SK-N-SH treated with all-trans-retinoic acid at 6 μM for 48 hours (cell line): ENCODE results near the gene ZMYND11.

Source experiments
- ATAC-seq: fragments of 200-7000 bp; cut with Tn5 transposase; 3 replicates; pipeline ENCODE4 v1.9.1; 2020; ENCODE audit warnings: mild to moderate bottlenecking, moderate library complexity
- ARNTL ChIP-seq: fragments of 450-650 bp; formaldehyde crosslinking; IDR thresholded peaks from 2 replicates; pipeline ENCODE4 v1.5.0; 2020; ENCODE audit warnings: low read depth, mild to moderate bottlenecking, moderate library complexity, borderline replicate concordance
- BACH2 ChIP-seq: fragments of 250-450 bp; sonication (Bioruptor Pico); IDR thresholded peaks from 2 replicates; pipeline ENCODE4 v1.9.0; 2021; ENCODE audit warnings: mild to moderate bottlenecking, borderline replicate concordance
- CSDC2 ChIP-seq: fragments of 250-450 bp; sonication (Bioruptor Pico); IDR thresholded peaks from 2 replicates; pipeline ENCODE4 v1.5.0; 2020; ENCODE audit warnings: mild to moderate bottlenecking, moderate library complexity
- ESRRG ChIP-seq: fragments of 250-450 bp; sonication (Bioruptor Pico); IDR thresholded peaks from 2 replicates; pipeline ENCODE4 v1.6.1; 2021; ENCODE audit warnings: mild to moderate bottlenecking
- GLIS3 ChIP-seq: fragments of 250-450 bp; sonication (Bioruptor Pico); IDR thresholded peaks from 2 replicates; pipeline ENCODE4 v1.5.0; 2020; ENCODE audit warnings: mild to moderate bottlenecking, moderate library complexity
- ISL1 ChIP-seq: fragments of 250-450 bp; sonication (Bioruptor Pico); IDR thresholded peaks from 2 replicates; pipeline ENCODE4 v2.1.2; 2022; ENCODE audit warnings: mild to moderate bottlenecking, moderate library complexity
- PPARA ChIP-seq: fragments of 250-450 bp; sonication (Bioruptor Pico); IDR thresholded peaks from 2 replicates; pipeline ENCODE4 v1.5.0; 2020; ENCODE audit warnings: mild to moderate bottlenecking, borderline replicate concordance
- RARB ChIP-seq: fragments of 250-450 bp; sonication (Bioruptor Pico); IDR thresholded peaks from 2 replicates; pipeline ENCODE4 v1.8.0; 2021; ENCODE audit warnings: mild to moderate bottlenecking, moderate library complexity
- SNAI2 ChIP-seq: fragments of 250-450 bp; sonication (Bioruptor Pico); IDR thresholded peaks from 2 replicates; pipeline ENCODE4 v1.5.0; 2020; ENCODE audit warnings: mild to moderate bottlenecking, moderate library complexity
- TCF4 ChIP-seq: fragments of 250-450 bp; sonication (Bioruptor Pico); IDR thresholded peaks from 2 replicates; pipeline ENCODE4 v1.8.0; 2021; ENCODE audit warnings: mild to moderate bottlenecking, moderate library complexity, borderline replicate concordance
- TOX ChIP-seq: fragments of 250-450 bp; sonication (Bioruptor Pico); IDR thresholded peaks from 2 replicates; pipeline ENCODE4 v1.8.0; 2021; ENCODE audit warnings: mild to moderate bottlenecking, moderate library complexity, borderline replicate concordance
- ZC3H10 ChIP-seq: fragments of 250-450 bp; sonication (Bioruptor Pico); IDR thresholded peaks from 2 replicates; pipeline ENCODE4 v1.5.1; 2021; ENCODE audit warnings: mild to moderate bottlenecking, moderate library complexity
- ZFP3 ChIP-seq: fragments of 250-450 bp; sonication (Bioruptor Pico); IDR thresholded peaks from 2 replicates; pipeline ENCODE4 v1.5.0; 2020; ENCODE audit warnings: mild to moderate bottlenecking, moderate library complexity
- ZFP30 ChIP-seq: fragments of 450-650 bp; formaldehyde crosslinking; IDR thresholded peaks from 2 replicates; pipeline ENCODE4 v1.5.0; 2022; ENCODE audit warnings: mild to moderate bottlenecking, moderate library complexity
- ZNF565 ChIP-seq: fragments of 450-650 bp; formaldehyde crosslinking; conservative IDR thresholded peaks from 2 replicates; pipeline ENCODE4 v1.5.0; 2020; ENCODE audit warnings: low read depth, mild to moderate bottlenecking, moderate library complexity
- ZNF70 ChIP-seq: fragments of 450-650 bp; formaldehyde crosslinking; IDR thresholded peaks from 2 replicates; pipeline ENCODE4 v1.5.0; 2020; ENCODE audit warnings: mild to moderate bottlenecking, moderate library complexity
- ZNF8 ChIP-seq: fragments of 450-650 bp; formaldehyde crosslinking; IDR thresholded peaks from 2 replicates; pipeline ENCODE4 v1.5.0; 2020; ENCODE audit warnings: mild to moderate bottlenecking, moderate library complexity
- TF ChIP-seq, protein P1 (sequence below): fragments of 250-450 bp; sonication (Bioruptor Pico); IDR thresholded peaks from 2 replicates; pipeline ENCODE4 v1.5.1; 2020; ENCODE audit warnings: low read depth, mild to moderate bottlenecking, moderate library complexity
- TF ChIP-seq, protein P2 (sequence below): fragments of 250-450 bp; sonication (Bioruptor Pico); IDR thresholded peaks from 2 replicates; pipeline ENCODE4 v1.8.0; 2021; ENCODE audit warnings: low read depth, mild to moderate bottlenecking, moderate library complexity, borderline replicate concordance
- TF ChIP-seq, protein P3 (sequence below): fragments of 250-450 bp; sonication (Bioruptor Pico); IDR thresholded peaks from 2 replicates; pipeline ENCODE4 v1.5.0; 2020; ENCODE audit warnings: mild to moderate bottlenecking, moderate library complexity
- TF ChIP-seq, protein P4 (sequence below): fragments of 250-450 bp; sonication (Bioruptor Pico); IDR thresholded peaks from 2 replicates; pipeline ENCODE4 v1.8.0; 2020; ENCODE audit warnings: mild to moderate bottlenecking, moderate library complexity, borderline replicate concordance
- TF ChIP-seq, protein P5 (sequence below): fragments of 250-450 bp; sonication (Bioruptor Pico); IDR thresholded peaks from 2 replicates; pipeline ENCODE4 v1.5.1; 2021; ENCODE audit warnings: mild to moderate bottlenecking, moderate library complexity

ZMYND11 gene

DNA sequence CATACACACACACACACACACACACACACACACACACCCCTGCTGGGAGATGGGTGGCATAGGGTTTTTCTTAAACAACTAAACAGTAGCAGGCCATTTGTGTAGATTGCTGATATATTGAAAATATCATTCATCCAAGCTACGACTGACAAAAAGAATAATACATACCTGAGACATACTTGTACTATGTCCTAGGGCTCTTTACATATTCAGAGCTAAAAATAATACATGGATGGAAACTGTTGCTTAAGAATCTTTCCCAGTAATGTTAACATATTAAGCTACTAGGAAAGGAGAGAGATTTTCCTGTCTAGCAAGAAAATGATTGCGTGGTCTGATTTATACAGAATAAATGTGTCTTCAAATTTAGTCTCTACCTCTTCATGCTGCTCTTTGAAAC lies 46.0 kb upstream of the ZMYND11 start:
- TF ChIP-seq RARB (CRISPR knock-in tag) (no peak), ZC3H10 (CRISPR knock-in tag) (no peak), PPARA (CRISPR knock-in tag) (no peak), ZNF565 (no peak), CSDC2 (CRISPR knock-in tag) (no peak), SNAI2 (CRISPR knock-in tag) (no peak), ISL1 (CRISPR knock-in tag) (no peak), ZNF8 (no peak), TCF4 (no peak), ZFP3 (CRISPR knock-in tag) (no peak), ZFP30 (CRISPR knock-in tag) (no peak), ESRRG (CRISPR knock-in tag) (no peak), ARNTL (CRISPR knock-in tag) (no peak)
- TF ChIP-seq, protein P1, sequence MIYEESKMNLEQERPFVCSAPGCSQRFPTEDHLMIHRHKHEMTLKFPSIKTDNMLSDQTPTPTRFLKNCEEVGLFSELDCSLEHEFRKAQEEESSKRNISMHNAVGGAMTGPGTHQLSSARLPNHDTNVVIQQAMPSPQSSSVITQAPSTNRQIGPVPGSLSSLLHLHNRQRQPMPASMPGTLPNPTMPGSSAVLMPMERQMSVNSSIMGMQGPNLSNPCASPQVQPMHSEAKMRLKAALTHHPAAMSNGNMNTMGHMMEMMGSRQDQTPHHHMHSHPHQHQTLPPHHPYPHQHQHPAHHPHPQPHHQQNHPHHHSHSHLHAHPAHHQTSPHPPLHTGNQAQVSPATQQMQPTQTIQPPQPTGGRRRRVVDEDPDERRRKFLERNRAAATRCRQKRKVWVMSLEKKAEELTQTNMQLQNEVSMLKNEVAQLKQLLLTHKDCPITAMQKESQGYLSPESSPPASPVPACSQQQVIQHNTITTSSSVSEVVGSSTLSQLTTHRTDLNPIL (CRISPR knock-in tag): no peak
- TF ChIP-seq, protein P2, sequence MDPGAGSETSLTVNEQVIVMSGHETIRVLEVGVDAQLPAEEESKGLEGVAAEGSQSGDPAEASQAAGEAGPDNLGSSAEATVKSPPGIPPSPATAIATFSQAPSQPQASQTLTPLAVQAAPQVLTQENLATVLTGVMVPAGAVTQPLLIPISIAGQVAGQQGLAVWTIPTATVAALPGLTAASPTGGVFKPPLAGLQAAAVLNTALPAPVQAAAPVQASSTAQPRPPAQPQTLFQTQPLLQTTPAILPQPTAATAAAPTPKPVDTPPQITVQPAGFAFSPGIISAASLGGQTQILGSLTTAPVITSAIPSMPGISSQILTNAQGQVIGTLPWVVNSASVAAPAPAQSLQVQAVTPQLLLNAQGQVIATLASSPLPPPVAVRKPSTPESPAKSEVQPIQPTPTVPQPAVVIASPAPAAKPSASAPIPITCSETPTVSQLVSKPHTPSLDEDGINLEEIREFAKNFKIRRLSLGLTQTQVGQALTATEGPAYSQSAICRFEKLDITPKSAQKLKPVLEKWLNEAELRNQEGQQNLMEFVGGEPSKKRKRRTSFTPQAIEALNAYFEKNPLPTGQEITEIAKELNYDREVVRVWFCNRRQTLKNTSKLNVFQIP (CRISPR knock-in tag): no peak
- TF ChIP-seq, protein P3, sequence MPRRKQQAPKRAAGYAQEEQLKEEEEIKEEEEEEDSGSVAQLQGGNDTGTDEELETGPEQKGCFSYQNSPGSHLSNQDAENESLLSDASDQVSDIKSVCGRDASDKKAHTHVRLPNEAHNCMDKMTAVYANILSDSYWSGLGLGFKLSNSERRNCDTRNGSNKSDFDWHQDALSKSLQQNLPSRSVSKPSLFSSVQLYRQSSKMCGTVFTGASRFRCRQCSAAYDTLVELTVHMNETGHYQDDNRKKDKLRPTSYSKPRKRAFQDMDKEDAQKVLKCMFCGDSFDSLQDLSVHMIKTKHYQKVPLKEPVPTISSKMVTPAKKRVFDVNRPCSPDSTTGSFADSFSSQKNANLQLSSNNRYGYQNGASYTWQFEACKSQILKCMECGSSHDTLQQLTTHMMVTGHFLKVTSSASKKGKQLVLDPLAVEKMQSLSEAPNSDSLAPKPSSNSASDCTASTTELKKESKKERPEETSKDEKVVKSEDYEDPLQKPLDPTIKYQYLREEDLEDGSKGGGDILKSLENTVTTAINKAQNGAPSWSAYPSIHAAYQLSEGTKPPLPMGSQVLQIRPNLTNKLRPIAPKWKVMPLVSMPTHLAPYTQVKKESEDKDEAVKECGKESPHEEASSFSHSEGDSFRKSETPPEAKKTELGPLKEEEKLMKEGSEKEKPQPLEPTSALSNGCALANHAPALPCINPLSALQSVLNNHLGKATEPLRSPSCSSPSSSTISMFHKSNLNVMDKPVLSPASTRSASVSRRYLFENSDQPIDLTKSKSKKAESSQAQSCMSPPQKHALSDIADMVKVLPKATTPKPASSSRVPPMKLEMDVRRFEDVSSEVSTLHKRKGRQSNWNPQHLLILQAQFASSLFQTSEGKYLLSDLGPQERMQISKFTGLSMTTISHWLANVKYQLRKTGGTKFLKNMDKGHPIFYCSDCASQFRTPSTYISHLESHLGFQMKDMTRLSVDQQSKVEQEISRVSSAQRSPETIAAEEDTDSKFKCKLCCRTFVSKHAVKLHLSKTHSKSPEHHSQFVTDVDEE (CRISPR knock-in tag): no peak
- TF ChIP-seq, protein P4, sequence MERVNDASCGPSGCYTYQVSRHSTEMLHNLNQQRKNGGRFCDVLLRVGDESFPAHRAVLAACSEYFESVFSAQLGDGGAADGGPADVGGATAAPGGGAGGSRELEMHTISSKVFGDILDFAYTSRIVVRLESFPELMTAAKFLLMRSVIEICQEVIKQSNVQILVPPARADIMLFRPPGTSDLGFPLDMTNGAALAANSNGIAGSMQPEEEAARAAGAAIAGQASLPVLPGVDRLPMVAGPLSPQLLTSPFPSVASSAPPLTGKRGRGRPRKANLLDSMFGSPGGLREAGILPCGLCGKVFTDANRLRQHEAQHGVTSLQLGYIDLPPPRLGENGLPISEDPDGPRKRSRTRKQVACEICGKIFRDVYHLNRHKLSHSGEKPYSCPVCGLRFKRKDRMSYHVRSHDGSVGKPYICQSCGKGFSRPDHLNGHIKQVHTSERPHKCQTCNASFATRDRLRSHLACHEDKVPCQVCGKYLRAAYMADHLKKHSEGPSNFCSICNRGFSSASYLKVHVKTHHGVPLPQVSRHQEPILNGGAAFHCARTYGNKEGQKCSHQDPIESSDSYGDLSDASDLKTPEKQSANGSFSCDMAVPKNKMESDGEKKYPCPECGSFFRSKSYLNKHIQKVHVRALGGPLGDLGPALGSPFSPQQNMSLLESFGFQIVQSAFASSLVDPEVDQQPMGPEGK: no peak
- ATAC-seq: no peak

DNA sequence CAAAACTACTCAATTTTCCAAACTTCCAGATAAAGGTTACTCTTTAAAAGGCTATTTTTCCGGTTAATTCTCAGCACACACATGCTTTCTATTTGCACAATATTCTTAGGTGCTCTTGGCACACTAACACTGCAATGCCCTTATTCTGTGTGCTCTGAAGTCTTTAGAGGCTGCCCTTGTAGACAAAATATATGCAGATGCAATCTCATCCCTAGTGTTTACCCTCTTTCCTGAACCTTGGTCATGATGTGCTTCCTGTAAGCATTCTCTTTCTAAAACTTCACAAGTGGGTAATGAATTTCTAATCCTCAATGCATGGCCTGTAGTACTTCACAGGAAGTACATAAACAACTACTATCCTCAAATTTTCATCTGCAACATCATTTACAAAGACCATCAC lies 45.1 kb upstream of the ZMYND11 start:
- no peak for ATAC-seq
- TF ChIP-seq, protein P1 (CRISPR knock-in tag): no peak
- TF ChIP-seq TCF4 (no peak), BACH2 (no peak), CSDC2 (CRISPR knock-in tag) (no peak), ZC3H10 (CRISPR knock-in tag) (no peak), RARB (CRISPR knock-in tag) (no peak), TOX (CRISPR knock-in tag) (no peak), ZNF8 (no peak), ZNF70 (no peak), ZFP30 (CRISPR knock-in tag) (no peak), SNAI2 (CRISPR knock-in tag) (no peak), ZFP3 (CRISPR knock-in tag) (no peak), ZNF565 (no peak), ESRRG (CRISPR knock-in tag) (no peak), GLIS3 (CRISPR knock-in tag) (no peak), PPARA (CRISPR knock-in tag) (no peak)
- TF ChIP-seq, protein P5, sequence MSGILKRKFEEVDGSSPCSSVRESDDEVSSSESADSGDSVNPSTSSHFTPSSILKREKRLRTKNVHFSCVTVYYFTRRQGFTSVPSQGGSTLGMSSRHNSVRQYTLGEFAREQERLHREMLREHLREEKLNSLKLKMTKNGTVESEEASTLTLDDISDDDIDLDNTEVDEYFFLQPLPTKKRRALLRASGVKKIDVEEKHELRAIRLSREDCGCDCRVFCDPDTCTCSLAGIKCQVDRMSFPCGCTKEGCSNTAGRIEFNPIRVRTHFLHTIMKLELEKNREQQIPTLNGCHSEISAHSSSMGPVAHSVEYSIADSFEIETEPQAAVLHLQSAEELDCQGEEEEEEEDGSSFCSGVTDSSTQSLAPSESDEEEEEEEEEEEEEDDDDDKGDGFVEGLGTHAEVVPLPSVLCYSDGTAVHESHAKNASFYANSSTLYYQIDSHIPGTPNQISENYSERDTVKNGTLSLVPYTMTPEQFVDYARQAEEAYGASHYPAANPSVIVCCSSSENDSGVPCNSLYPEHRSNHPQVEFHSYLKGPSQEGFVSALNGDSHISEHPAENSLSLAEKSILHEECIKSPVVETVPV (CRISPR knock-in tag): no peak
- TF ChIP-seq, protein P3 (CRISPR knock-in tag): no peak
- TF ChIP-seq, protein P4: no peak
